NCI-H748 treated with DMSO at 0.1 percent for 48 hours (cell line): ENCODE measurements around the gene DAPK2.

Experiments
- DNase-seq: peaks from one replicate; lab custom pipeline; 2025; lab: John Stamatoyannopoulos, UW

The DAPK2 gene

GRCh38 chr15:63996794-63997357 lies 49.4 kb downstream of the DAPK2 start:
- no peak for DNase-seq

GRCh38 chr15:63995789-63996188 lies 50.5 kb downstream of the DAPK2 start:
- DNase-seq = no peak

GRCh38 chr15:63994073-63994600 lies 52.1 kb downstream of the DAPK2 start:
- DNase-seq = no peak

GRCh38 chr15:63992300-63992699 lies 54.0 kb downstream of the DAPK2 start:
- peak; percentile 12 for DNase-seq

GRCh38 chr15:63991706-63992105 lies 54.6 kb downstream of the DAPK2 start:
- DNase-seq = no peak

- no peak for DNase-seq
Observed at GRCh38 chr15:63990454-63990853, 55.8 kb downstream of the DAPK2 start.

- no peak for DNase-seq
Observed at GRCh38 chr15:63987796-63988378, 58.4 kb downstream of the DAPK2 start.

GRCh38 chr15:63986751-63987341 lies 59.4 kb downstream of the DAPK2 start:
- DNase-seq = no peak

- no peak for DNase-seq
Observed at GRCh38 chr15:63986185-63986680, 60.1 kb downstream of the DAPK2 start.

- no peak for DNase-seq
Observed at GRCh38 chr15:63985221-63986184, 60.8 kb downstream of the DAPK2 start.

- no peak for DNase-seq
Observed at GRCh38 chr15:63984331-63984730, 62.0 kb downstream of the DAPK2 start.

- no peak for DNase-seq
Observed at GRCh38 chr15:63983061-63983711, 63.1 kb downstream of the DAPK2 start.

- DNase-seq = no peak
Observed at GRCh38 chr15:63982381-63982854, 63.9 kb downstream of the DAPK2 start.

GRCh38 chr15:63981596-63982320 lies 64.5 kb downstream of the DAPK2 start:
- DNase-seq = no peak

GRCh38 chr15:63979262-63979793 lies 67.0 kb downstream of the DAPK2 start:
- no peak for DNase-seq

GRCh38 chr15:63978511-63979261 lies 67.6 kb downstream of the DAPK2 start:
- DNase-seq = no peak

GRCh38 chr15:63977119-63977518 lies 69.2 kb downstream of the DAPK2 start:
- no peak for DNase-seq

- no peak for DNase-seq
Observed at GRCh38 chr15:63974021-63974420, 72.3 kb downstream of the DAPK2 start.

- no peak for DNase-seq
Observed at GRCh38 chr15:63973212-63974009, 72.9 kb downstream of the DAPK2 start.
